Stimulated activated CD8-positive, alpha-beta memory T cell treated with anti-CD3 and anti-CD28 coated beads, Interleukin-7, amount 100 ng/mL, for 24 hours (primary cell): ENCODE data around the gene USP17L29.
"Not testable (repeated sequence)": the region's sequence is repeated elsewhere in the genome, so short reads cannot be mapped to it uniquely, and the experiment has no call there.

ENCODE experiments used
- DNase-seq: peaks from one replicate; pipeline ENCODE4 v3.0.0-alpha.2; 2020; ENCODE audit warnings: low read depth

The USP17L29 gene

GRCh38 chr4:9353338-9353737, at the start of gene USP17L29:
USP17L29 (plus strand) TSS chr4:9353638; CDS start chr4:9353638, 0 bp downstream.
- not testable (repeated sequence) for DNase-seq

- not testable (repeated sequence) for DNase-seq
These were observed 29.2 kb upstream of the USP17L29 start for GRCh38 chr4:9324191-9324590.

GRCh38 chr4:9324865-9325264, 28.6 kb upstream of the USP17L29 start, which contains the start of gene USP17L24:
USP17L24 (plus strand) TSS chr4:9325165; CDS start chr4:9325165, 0 bp downstream.
- not testable (repeated sequence) for DNase-seq

- DNase-seq = not testable (repeated sequence)
These were observed 23.8 kb upstream of the USP17L29 start, which contains the start of gene USP17L25 for GRCh38 chr4:9329611-9330010. USP17L25 (plus strand) TSS chr4:9329911; CDS start chr4:9329911, 0 bp downstream.

GRCh38 chr4:9334358-9334757, 19.1 kb upstream of the USP17L29 start, which contains the start of gene USP17L26:
USP17L26 (plus strand) TSS chr4:9334658; CDS start chr4:9334658, 0 bp downstream.
- not testable (repeated sequence) for DNase-seq

GRCh38 chr4:9339103-9339502, 14.3 kb upstream of the USP17L29 start, which contains the start of gene USP17L5:
USP17L5 (plus strand) TSS chr4:9339403; CDS start chr4:9339403, 0 bp downstream.
- not testable (repeated sequence) for DNase-seq

- DNase-seq = not testable (repeated sequence)
These were observed 9.6 kb upstream of the USP17L29 start, which contains the start of gene USP17L27 for GRCh38 chr4:9343848-9344247. USP17L27 (plus strand) TSS chr4:9344148; CDS start chr4:9344148, 0 bp downstream.

- not testable (repeated sequence) for DNase-seq
These were observed 4.8 kb upstream of the USP17L29 start, which contains the start of gene USP17L28 for GRCh38 chr4:9348593-9348992. USP17L28 (plus strand) TSS chr4:9348893; CDS start chr4:9348893, 0 bp downstream.

- DNase-seq = not testable (repeated sequence)
These were observed 2.6 kb upstream of the USP17L29 start for GRCh38 chr4:9350866-9351265.

GRCh38 chr4:9362829-9363228, 9.4 kb downstream of the USP17L29 start, which contains the start of gene USP17L30:
USP17L30 (plus strand) TSS chr4:9363129; CDS start chr4:9363129, 0 bp downstream.
- DNase-seq = not testable (repeated sequence)

- DNase-seq = not testable (repeated sequence)
These were observed 26.4 kb downstream of the USP17L29 start for GRCh38 chr4:9379881-9380280.

- DNase-seq = peak; percentile 19
These were observed 27.6 kb downstream of the USP17L29 start for GRCh38 chr4:9381012-9381534.

- no peak for DNase-seq
These were observed 30.7 kb downstream of the USP17L29 start for GRCh38 chr4:9384126-9384525.

- not testable (repeated sequence) for DNase-seq
These were observed 35.6 kb downstream of the USP17L29 start for GRCh38 chr4:9389001-9389400.
